Adrenal gland (tissue), 12 donors: ENCODE data around the gene SRP68. TPM values are rescaled to one million over a fixed set of nuclear protein-coding genes. Genes with fewer than 3 reads are reported as not detected.

ENCODE experiments used
- DNase-seq, 7 donors: peaks; one replicate each; pipeline ENCODE4 v3.0.0-alpha.2; 2019 to 2020
- H3K27ac ChIP-seq, 5 donors: fragments of 200-600 bp; sonication (generic) in 4 of 5; 1 replicate in 3 of 5; 2 replicates in 2 of 5; pipeline versions ENCODE4 v1.5.1 to v1.8.0; 2016 to 2020; ENCODE audit warnings: mild to moderate bottlenecking in 1 of 5
- H3K27me3 ChIP-seq: fragments of 200-600 bp; 2 replicates; pipeline ENCODE4 v1.8.0; 2021
- H3K36me3 ChIP-seq, 2 donors: fragments of 200-600 bp; replicated peaks in 1 of 2; 1 replicate in 1 of 2; 2 replicates in 1 of 2; pipeline versions ENCODE4 v1.5.1 to v1.8.0; 2018 to 2022
- H3K4me1 ChIP-seq, 2 donors: fragments of 200-600 bp; replicated peaks in 1 of 2; 1 replicate in 1 of 2; 2 replicates in 1 of 2; pipeline versions ENCODE4 v1.5.1 to v1.8.0; 2018 to 2021
- H3K4me3 ChIP-seq, 4 donors: fragments of 200-600 bp; sonication (generic) in 3 of 4; one replicate each; pipeline ENCODE4 v1.5.1; 2016 to 2018
- H3K9me3 ChIP-seq, 3 donors: fragments of 200-600 bp; sonication (generic) in 1 of 3; replicated peaks in 1 of 3; 1 replicate in 2 of 3; 2 replicates in 1 of 3; pipeline versions ENCODE4 v1.5.1 to v1.8.0; 2016 to 2021
- POLR2A ChIP-seq, 2 donors: fragments of 450-650 bp; IDR thresholded peaks; one replicate each; pipeline ENCODE4 v1.6.1; 2017; ENCODE audit warnings: antibody characterized with exemption in 2 of 2, mild to moderate bottlenecking in 2 of 2, moderate library complexity in 1 of 2
- WGBS, 4 donors: extraction: QIAGEN DNeasy Blood & Tissue Kit in 2 of 4; methylation state at CpG; one replicate each; pipeline versions ENCODE4 v1.1.5 to v1.1.7; 2013 to 2017; 5-methylcytosine and 5-hydroxymethylcytosine counted together
- intact Hi-C, 2 donors: fragments of 100-400 bp; cut with DNase I; formaldehyde crosslinking; loops; one replicate each; pipeline versions ENCODE4 v1.14.1 to v1.15.0; 2022 to 2023
- polyA plus RNA-seq, 3 donors: library from polyadenylated mRNA; stranded (reverse); fragments of 200-250 nt in 2 of 3; fragments of 350-450 nt in 1 of 3; fragmentation: Illumina TruSeq in 1 of 3; extraction: RNeasy Lipid Tissue Mini Kit (QIAGEN cat#74804) in 1 of 3; gene quantifications; one replicate each; pipeline ENCODE4 v1.2.3, GENCODE V29; 2013 to 2014
- total RNA-seq, 9 donors: library from RNA; depleted of rRNA in 4 of 9; stranded (reverse); fragments of >200 nt in 4 of 9; fragments of 120-200 nt in 1 of 9; fragmentation: NEBNext Ultra II Directional in 1 of 9; extraction: Animal tissue kit (Norgen Biotek cat#: 25700) in 1 of 9; gene quantifications; one replicate each; pipeline versions ENCODE4 v1.1.0 to v1.2.4, GENCODE V29; 2013 to 2023
- TF ChIP-seq, protein P1 (sequence below), 6 experiments: fragments of 450-650 bp in 4 of 6; fragments of 200-600 bp in 2 of 6; sonication (generic) in 1 of 6; IDR thresholded peaks; 1 replicate in 5 of 6; 2 replicates in 1 of 6; pipeline versions ENCODE4 v1.5.1 to v1.8.0; 2016 to 2021; ENCODE audit warnings: antibody characterized with exemption in 6 of 6, mild to moderate bottlenecking in 2 of 6, moderate library complexity in 1 of 6
- donor health status: healthy with polysubstance abuse.
- donor health status: Bipolar disorder and iron deficiency.
- donor health status: DM: yes; HTN: yes; CAD: no.
- donor health status: DM: no; HTN: no; CAD: no.
- donor health status: DM: no; HTN: no; CAD: no.
- donor health status: DM: yes; HTN: yes; CAD: no.

Gene SRP68
- total and polyA plus RNA-seq, 12 donors: 20.3 to 129 (median 41.1) TPM

DNA sequence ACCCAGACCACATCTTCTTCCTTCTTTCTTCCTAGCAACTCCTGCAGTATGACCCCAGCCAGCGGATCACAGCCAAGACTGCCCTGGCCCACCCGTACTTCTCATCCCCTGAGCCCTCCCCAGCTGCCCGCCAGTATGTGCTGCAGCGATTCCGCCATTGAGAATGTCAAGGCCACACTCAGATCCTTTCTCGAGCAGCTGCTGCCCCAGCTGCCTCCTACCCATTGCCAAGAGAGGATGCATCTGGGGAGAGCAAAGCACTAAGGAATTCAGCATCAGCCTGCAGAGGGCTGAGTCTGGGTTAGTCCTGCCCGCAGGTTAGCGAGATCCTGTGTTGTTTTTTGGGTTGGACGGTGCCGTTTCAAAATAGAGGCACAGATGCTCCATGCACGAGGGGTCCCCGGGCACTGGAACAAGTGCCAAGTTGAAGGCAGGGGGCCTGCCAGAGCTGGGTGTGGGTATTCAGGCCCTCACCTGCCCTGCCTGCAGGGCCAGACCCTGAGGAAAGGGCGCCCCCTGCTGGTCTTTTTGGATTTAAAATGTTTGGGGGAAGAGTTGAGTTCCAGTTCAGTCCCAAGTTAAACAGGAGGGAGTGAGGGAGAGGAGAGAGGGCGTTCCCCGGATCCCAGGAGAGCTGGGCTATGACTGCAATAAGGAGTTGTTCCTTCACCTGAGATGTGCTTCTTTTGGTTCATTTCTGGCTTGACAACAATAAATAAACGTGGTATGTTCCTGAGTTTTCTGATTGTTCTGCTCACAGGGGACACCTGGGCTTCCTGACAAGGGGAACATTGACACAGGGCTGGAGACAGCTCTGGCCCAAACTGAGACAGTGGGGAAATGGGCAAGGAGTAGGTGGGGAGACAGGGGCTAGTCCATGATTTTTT lies 66.8 kb downstream of the SRP68 start:
- H3K4me1 ChIP-seq: peaks cover 3 to 11% of the 10 kb centered on the region in 2 donors
- H3K27ac ChIP-seq: peak overlapping the region in 4 of 5 donors; percentile 29 to 70 (median 56)
- WGBS, 4 donors: 24 to 39% (median 32%) methylated on average over 12 to 16 of the region's 16 CpGs
- H3K9me3 ChIP-seq: no peaks in the 10 kb centered on the region
- H3K36me3 ChIP-seq: no peaks in the 10 kb centered on the region
- no peaks in the 10 kb centered on the region for H3K27me3 ChIP-seq
- TF ChIP-seq, protein P1, sequence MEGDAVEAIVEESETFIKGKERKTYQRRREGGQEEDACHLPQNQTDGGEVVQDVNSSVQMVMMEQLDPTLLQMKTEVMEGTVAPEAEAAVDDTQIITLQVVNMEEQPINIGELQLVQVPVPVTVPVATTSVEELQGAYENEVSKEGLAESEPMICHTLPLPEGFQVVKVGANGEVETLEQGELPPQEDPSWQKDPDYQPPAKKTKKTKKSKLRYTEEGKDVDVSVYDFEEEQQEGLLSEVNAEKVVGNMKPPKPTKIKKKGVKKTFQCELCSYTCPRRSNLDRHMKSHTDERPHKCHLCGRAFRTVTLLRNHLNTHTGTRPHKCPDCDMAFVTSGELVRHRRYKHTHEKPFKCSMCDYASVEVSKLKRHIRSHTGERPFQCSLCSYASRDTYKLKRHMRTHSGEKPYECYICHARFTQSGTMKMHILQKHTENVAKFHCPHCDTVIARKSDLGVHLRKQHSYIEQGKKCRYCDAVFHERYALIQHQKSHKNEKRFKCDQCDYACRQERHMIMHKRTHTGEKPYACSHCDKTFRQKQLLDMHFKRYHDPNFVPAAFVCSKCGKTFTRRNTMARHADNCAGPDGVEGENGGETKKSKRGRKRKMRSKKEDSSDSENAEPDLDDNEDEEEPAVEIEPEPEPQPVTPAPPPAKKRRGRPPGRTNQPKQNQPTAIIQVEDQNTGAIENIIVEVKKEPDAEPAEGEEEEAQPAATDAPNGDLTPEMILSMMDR (IDR thresholded peaks at IDR 0.05): peak; percentile 74 to 92 (median 82)
- TF ChIP-seq POLR2A (IDR thresholded peaks at IDR 0.05): no peak
- DNase-seq: peak; percentile 75 to 90 (median 87)
- intact Hi-C loops: loop anchor here in 1 of 2 donors (2.0 kb wide), 1 partner anchor 99 kb away; no protein-coding TSS in a partner anchor
- no peak overlapping the region for H3K4me3 ChIP-seq

- WGBS, 4 donors: 40 to 73% (median 62%) methylated on average over 2 to 8 of the region's 8 CpGs
- no peaks in the 10 kb centered on the region for H3K27me3 ChIP-seq
- peak overlapping the region in 4 of 5 donors; percentile 6 to 70 (median 56) for H3K27ac ChIP-seq
- H3K9me3 ChIP-seq: no peaks in the 10 kb centered on the region
- H3K36me3 ChIP-seq: no peaks in the 10 kb centered on the region
- no peak for TF ChIP-seq POLR2A (IDR thresholded peaks at IDR 0.05)
- H3K4me3 ChIP-seq: no peak overlapping the region
- H3K4me1 ChIP-seq: peaks cover 3 to 11% of the 10 kb centered on the region in 2 donors
- intact Hi-C loops: loop anchor here (2.0 to 5.0 kb wide), 2 partner anchors 98 kb away; no protein-coding TSS in a partner anchor
- peak in 5 of 7 donors; percentile 43 to 77 (median 47) for DNase-seq
Measured at GRCh38 chr17:76004750-76005262, 67.5 kb downstream of the SRP68 start.

DNA sequence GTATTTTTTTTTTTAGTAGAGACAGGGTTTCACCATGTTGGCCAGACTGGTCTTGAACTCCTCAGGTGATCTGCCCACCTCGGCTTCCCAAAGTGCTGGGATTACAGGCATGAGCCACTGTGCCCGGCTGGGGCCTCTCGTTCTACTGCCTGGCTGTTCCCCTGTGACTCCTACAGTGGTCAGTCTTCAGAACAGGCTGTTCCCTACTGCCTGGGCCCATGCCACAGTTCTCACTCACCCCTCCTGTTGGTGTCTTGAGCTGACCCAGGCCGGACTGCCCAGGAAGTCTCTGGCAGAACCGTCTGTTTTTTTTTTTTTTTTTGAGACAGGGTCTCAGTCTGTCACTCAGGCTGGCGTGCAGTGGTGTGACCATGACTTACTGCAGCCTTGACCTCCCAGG lies 68.4 kb downstream of the SRP68 start:
- TF ChIP-seq POLR2A (IDR thresholded peaks at IDR 0.05): no peak
- TF ChIP-seq, protein P1 (IDR thresholded peaks at IDR 0.05): no peak
- H3K4me1 ChIP-seq: peaks cover 3 to 11% of the 10 kb centered on the region in 2 donors
- DNase-seq: no peak
- H3K9me3 ChIP-seq: no peaks in the 10 kb centered on the region
- no peak overlapping the region for H3K4me3 ChIP-seq
- H3K27ac ChIP-seq: no peak overlapping the region
- H3K27me3 ChIP-seq: no peaks in the 10 kb centered on the region
- 64 to 75% (median 67%) methylated on average over 6 of the region's 6 CpGs for WGBS, 4 donors
- H3K36me3 ChIP-seq: no peaks in the 10 kb centered on the region
- intact Hi-C loops: loop anchor here (2.0 to 5.0 kb wide), 2 partner anchors 97 kb away; no protein-coding TSS in a partner anchor

GRCh38 chr17:76002100-76002499 lies 70.2 kb downstream of the SRP68 start:
- DNase-seq: no peak
- H3K4me3 ChIP-seq: no peak overlapping the region
- no peaks in the 10 kb centered on the region for H3K9me3 ChIP-seq
- H3K27ac ChIP-seq: no peak overlapping the region
- no peaks in the 10 kb centered on the region for H3K27me3 ChIP-seq
- H3K4me1 ChIP-seq: peaks cover 3 to 11% of the 10 kb centered on the region in 2 donors
- intact Hi-C loops: loop anchor here in 1 of 2 donors (5.0 kb wide), 1 partner anchor 95 kb away; no protein-coding TSS in a partner anchor
- no peaks in the 10 kb centered on the region for H3K36me3 ChIP-seq
- no peak for TF ChIP-seq POLR2A (IDR thresholded peaks at IDR 0.05)
- TF ChIP-seq, protein P1 (IDR thresholded peaks at IDR 0.05): no peak
- 96 to 97% (median 97%) methylated on average over 9 to 12 of the region's 12 CpGs for WGBS, 4 donors
